ENCODE data around the gene CCNF.

CCNF gene

GRCh38 chr16:2485811-2486507, 56.7 kb downstream of the CCNF start:
- no peak for DNase-seq (ENCODE audit: low spot score)

DNA sequence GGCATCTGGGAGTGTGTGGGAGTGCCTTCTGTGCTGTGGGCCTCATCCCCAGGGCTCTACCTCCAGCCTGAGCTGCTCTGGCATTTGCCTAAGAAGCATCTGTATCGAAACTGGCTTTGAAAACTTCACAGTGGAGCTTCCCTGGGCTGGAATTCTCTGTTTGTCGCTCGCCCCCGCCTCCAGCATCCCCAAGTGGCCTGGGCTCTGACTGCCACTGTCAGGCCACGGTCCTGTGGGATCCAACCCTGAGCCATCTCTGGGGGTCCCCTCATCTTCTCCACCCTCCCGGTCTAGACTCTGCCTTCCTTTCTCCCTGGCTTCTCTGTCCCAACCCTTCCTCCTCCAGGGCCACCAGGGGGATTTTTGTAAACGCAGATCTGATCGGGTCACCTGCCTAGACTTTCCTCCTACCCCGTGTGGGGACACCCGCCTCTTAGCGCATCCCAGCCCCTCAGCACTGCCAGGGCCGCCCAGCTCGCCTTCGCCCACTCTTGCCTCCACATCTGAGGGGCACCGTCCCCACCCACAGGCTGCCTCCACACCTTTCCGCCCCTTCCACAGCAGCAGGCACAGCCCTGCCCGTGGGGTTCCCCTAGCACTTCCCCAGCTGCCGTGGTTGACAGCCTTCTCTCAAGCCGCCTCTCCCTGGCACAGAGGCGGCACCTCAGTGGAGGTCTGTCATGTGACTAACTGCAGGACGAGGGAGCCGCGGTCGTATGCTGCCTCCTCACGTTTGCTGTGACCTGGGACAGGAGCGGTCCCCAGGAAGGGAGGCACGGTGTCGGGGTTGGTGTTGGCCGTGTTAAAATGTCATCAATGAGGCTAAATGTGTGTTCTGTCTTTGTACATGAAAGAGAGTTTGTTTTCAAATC, 57.6 kb downstream of the CCNF start:
- no peak for DNase-seq (ENCODE audit: low spot score)

DNA sequence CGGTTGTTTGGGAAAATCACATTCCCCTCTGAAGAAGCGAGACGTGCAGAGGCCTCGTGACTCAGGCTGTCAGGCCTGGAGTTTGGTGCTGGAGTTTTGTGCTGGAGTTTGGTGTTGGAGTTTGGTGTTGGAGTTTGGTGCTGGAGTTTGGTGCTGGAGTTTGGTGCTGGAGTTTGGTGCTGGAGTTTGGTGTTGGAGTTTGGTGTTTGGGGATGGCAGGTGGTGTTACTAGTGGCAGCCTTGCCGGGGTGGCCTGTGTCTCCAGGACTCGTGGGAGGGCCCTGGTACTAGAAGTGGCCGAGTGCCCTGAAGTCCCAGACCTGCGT, 58.2 kb downstream of the CCNF start:
- no peak for DNase-seq (ENCODE audit: low spot score)

- DNase-seq (ENCODE audit: low spot score): no peak
These were observed 58.8 kb downstream of the CCNF start for GRCh38 chr16:2487903-2488531.

- no peak for DNase-seq (ENCODE audit: low spot score)
These were observed 60.3 kb downstream of the CCNF start for GRCh38 chr16:2489581-2489980.

GRCh38 chr16:2490190-2491105, 61.2 kb downstream of the CCNF start:
- no peak for DNase-seq (ENCODE audit: low spot score)

- DNase-seq (ENCODE audit: low spot score): no peak
These were observed 63.0 kb downstream of the CCNF start for GRCh38 chr16:2492292-2492691.

DNA sequence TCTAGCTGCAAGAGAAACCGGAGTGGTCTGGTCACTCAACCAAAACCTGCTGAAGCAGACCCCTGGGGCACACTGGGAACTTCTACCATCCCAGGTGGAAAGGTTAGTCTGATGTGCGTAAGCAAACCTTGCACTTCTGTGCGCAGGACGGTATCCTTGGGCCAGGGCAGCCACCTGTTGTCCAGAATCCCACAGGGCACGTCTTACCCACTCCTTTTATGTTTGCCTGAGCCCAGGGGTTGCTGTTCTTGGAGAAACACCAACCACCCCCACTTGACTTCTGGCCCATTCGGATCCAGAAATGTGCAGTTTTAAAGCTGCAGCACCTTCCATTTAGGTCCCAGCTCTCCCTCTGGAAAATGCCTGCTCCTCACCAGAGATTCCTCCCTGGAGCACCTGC, 64.4 kb downstream of the CCNF start:
- DNase-seq (ENCODE audit: low spot score): no peak

DNA sequence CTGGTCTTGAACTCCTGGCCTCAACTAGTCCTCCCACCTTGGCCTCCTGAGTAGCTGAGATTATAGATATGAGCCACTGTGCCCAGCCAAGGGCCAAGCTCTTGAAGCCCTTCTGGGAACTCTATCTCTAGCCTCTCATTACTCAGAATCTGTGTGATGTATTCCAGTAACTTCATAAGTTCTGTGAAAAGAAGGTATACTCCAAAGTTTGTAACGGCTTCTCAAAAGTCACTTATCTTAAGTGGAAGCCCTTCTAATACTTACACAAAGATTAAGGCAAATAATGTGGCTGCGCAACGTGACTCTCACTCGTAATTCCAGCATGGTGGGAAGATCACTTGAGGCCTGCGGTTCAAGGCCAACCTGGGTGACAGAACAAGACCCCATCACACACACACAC, 65.4 kb downstream of the CCNF start:
- no peak for DNase-seq (ENCODE audit: low spot score)

- no peak for DNase-seq (ENCODE audit: low spot score)
These were observed 65.8 kb downstream of the CCNF start for GRCh38 chr16:2495041-2495440.

GRCh38 chr16:2496223-2497115, 67.2 kb downstream of the CCNF start:
- DNase-seq (ENCODE audit: low spot score): no peak

GRCh38 chr16:2497116-2497630, 67.9 kb downstream of the CCNF start:
- DNase-seq (ENCODE audit: low spot score): peak; percentile 74

DNA sequence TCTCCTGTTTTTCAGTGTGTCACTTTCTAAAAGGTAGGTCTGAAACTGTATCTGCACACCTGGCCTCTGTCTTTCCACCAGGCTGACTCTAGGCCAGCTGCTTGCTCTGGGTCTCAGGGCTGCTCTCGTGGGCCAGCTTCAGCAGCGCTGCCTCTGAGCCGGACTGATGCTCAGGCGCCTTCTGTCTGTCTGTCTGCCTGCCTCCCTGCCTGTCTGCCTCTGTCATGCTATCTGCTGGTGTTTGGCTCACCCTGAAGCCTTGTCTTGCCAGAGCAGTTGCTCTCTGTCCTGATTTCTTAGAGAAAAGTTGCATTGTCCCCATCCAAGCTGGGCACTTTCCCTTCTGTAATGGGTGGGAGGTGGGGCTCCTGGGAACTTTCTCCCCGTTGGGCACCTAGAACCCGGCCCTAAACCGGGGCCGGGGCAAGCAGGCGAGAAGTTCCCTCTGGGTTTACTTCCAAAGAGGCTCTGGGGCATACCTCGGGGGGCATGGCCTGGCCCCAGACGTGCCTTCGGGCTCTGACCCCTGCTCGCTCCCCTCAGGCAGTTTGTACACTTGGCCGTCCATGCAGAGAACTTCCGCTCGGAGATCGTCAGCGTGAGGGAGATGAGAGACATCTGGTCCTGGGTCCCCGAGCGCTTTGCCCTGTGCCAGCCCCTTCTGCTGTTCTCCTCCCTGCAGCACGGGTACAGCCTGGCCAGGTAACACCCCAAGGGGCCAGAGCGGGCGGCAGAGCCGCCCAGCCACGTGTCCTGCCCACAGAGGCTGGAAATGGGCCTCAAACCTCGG, 68.6 kb downstream of the CCNF start:
- no peak for DNase-seq (ENCODE audit: low spot score)

DNA sequence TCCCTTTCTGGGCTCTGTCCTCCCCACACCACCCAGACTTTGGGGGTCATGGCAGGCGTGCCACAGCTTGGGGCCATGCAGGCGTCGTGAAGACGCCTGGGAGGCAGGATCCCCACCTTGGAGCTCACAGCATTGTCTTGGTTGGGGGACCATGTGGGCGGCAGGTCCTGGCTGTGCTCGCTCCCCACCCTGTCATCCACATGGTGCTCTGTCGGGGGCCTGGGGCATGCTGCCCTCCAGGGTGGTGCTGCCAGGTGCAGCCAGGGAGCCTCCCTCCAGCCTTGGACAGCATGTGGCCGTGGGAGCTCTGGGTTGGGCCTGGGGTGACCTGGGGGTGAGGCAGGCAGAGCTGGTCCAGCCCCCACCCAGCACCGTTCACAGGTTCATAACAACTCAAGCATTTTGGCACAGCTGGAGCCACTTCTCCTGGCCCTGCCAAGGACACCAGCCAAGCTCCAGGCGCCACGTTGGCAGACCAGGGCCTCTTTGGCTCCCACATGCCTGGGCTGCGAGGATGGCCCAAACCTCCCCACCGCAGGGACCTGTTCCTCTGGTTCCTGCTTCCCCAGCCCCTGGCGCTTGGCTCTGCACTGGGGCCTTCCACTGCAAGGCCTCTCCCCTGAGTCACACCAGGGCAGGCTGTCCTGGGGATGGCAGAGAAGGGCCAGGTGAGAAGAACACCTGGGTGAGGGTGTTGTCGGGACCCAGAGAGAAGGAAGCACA, 69.4 kb downstream of the CCNF start:
- DNase-seq (ENCODE audit: low spot score): no peak

DNA sequence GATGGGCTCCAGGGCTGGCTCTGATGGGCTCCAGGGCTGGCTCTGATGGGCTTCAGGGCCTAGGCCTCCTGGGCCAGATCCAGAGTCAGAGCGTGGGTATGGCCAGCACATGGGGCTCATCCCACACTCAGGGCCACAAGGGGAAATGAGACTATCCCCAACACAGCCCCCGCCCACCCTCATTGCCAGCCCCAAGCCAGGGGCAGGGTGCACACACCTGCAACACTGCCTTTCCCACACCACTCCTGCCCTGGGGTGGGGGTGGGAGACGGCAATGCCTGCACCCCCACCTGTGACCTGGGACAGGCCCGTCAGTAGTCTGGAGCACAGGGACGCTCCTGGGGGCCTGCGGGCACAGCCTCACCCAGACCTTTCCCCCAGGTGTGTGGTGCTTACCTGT, 70.2 kb downstream of the CCNF start:
- DNase-seq (ENCODE audit: low spot score): no peak

GRCh38 chr16:2499890-2500429, 70.7 kb downstream of the CCNF start:
- DNase-seq (ENCODE audit: low spot score): no peak

- DNase-seq (ENCODE audit: low spot score): no peak
These were observed 71.2 kb downstream of the CCNF start for GRCh38 chr16:2500430-2500917.

DNA sequence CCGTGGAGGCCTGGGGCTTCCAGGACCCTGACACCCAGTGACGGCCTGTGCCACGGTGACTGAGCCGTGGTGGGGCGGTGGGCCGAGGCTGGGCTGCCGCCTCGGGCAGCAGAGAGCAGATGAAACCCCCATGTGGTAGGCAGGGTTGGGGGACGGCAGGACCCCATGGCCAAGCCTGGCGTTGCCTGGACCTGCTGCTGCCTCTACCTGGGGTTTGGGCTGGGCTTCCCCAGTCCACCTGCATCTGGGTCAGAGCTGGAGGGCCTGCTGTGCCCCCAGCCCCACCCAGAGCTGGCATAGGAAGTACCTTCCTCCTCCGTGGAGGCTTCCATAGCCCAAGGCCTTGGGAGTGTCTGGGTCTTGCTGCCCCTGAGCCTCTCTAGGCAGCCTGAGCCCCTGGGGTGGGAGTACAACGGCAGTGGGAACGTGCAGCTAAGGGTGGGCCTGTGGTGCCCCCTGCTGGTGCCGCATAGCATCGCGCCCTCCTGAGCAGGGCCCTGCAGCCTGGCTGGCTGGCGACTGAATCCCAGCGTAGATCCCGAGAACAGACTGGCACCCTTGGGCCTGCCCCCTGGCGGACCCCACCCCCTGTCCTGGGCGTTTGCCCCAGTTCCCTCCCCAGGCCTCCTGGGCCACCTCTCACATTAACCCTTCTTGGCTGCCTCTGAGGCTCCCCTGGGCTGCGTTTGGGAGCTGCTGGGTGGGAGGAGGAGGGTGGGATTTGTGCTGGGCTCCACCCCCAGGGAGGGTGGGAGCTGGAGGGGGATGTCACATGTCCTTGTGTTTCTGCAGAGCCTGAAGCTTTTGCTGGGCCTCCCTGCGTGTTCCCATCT, 71.9 kb downstream of the CCNF start:
- DNase-seq (ENCODE audit: low spot score): peak; percentile 90
